ENCODE data around the gene SFSWAP. TPM values are rescaled to one million over a fixed set of nuclear protein-coding genes. Genes with fewer than 3 reads are reported as not detected.
A peak's percentile ranks its signal among the peaks of the same experiment; 100 is the strongest.

The SFSWAP gene
- polyA plus RNA-seq, 1 donor from 2014 or later: 56.6 TPM

DNA sequence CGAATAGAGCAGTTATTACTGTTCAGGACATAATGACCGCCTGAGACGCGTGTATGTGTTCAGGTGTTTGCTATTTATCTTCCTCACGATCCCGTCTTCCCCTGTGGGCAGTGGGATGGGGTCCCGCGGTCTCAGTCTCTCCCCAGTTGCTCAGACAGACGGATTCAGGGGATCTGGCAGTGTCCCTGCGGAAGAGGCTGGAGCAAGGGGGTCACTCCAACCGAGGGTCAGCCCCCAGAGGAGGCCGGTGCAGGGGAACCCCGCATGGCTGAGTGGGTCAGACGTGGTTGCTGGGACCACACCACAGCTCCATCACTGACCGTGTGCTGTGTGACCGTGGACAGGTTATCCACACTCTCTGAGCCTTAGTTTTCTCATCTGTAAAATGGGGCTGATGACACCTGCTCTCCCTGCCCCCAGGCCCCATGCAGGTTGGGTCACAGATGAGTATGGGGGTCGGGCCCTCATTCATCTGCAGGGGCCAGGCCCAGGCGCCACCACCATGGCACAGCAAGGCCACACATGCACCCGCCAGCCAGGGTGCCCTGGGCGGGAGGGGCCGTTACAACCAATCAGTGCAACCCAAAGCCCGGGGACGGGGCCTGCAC, 122.5 kb downstream of the SFSWAP start:
- no peaks in the 10 kb centered on the region for H3K27me3 ChIP-seq (ENCODE audit: insufficient read depth, low read depth, low read length)
- TF ChIP-seq, protein P1, sequence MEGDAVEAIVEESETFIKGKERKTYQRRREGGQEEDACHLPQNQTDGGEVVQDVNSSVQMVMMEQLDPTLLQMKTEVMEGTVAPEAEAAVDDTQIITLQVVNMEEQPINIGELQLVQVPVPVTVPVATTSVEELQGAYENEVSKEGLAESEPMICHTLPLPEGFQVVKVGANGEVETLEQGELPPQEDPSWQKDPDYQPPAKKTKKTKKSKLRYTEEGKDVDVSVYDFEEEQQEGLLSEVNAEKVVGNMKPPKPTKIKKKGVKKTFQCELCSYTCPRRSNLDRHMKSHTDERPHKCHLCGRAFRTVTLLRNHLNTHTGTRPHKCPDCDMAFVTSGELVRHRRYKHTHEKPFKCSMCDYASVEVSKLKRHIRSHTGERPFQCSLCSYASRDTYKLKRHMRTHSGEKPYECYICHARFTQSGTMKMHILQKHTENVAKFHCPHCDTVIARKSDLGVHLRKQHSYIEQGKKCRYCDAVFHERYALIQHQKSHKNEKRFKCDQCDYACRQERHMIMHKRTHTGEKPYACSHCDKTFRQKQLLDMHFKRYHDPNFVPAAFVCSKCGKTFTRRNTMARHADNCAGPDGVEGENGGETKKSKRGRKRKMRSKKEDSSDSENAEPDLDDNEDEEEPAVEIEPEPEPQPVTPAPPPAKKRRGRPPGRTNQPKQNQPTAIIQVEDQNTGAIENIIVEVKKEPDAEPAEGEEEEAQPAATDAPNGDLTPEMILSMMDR (IDR thresholded peaks at IDR 0.05; ENCODE audit: poor library complexity, severe bottlenecking): no peak
- no peak for TF ChIP-seq REST (IDR thresholded peaks at IDR 0.05; ENCODE audit: borderline replicate concordance)
- TF ChIP-seq TAF1 (IDR thresholded peaks at IDR 0.05; ENCODE audit: low read depth): no peak
- no peak for TF ChIP-seq SMC3 (conservative IDR thresholded peaks at IDR 0.05; ENCODE audit: poor library complexity)
- no peak for TF ChIP-seq POLR2AphosphoS5 (IDR thresholded peaks at IDR 0.05)
- TF ChIP-seq EZH2 (IDR thresholded peaks at IDR 0.05; ENCODE audit: borderline replicate concordance, insufficient read depth, low read length, poor library complexity, severe bottlenecking): no peak
- no peak for TF ChIP-seq EP300 (conservative IDR thresholded peaks at IDR 0.05; ENCODE audit: poor library complexity, severe bottlenecking)
- no peak for TF ChIP-seq RAD21 (conservative IDR thresholded peaks at IDR 0.05)
- no peak for TF ChIP-seq MXI1 (conservative IDR thresholded peaks at IDR 0.05; ENCODE audit: poor library complexity, severe bottlenecking)
- H3K79me2 ChIP-seq (replicated peaks; ENCODE audit: insufficient read depth, low read length): peaks cover 17% of the 10 kb centered on the region
- no peaks in the 10 kb centered on the region for H3K36me3 ChIP-seq (ENCODE audit: insufficient read depth, low read length)
- peak overlapping the region; percentile 81 for H3K27ac ChIP-seq (ENCODE audit: low read length)
- no peak overlapping the region for H2AFZ ChIP-seq (ENCODE audit: low read depth, low read length)
- H3K4me3 ChIP-seq (ENCODE audit: low read length): peak overlapping the region; percentile 65
- no peaks in the 10 kb centered on the region for H3K9me3 ChIP-seq (ENCODE audit: low read length)
- no peaks in the 10 kb centered on the region for H4K20me1 ChIP-seq (ENCODE audit: insufficient read depth)
- H3F3A ChIP-seq (ENCODE audit: insufficient read depth, low read length, poor library complexity, severe bottlenecking): peaks cover 3% of the 10 kb centered on the region
- no peaks in the 10 kb centered on the region for H3K9me2 ChIP-seq (ENCODE audit: insufficient read depth, low read length)
- H3K9ac ChIP-seq (ENCODE audit: low read length): peak overlapping the region; percentile 73
- peak overlapping the region; percentile 34 for H3K4me2 ChIP-seq (ENCODE audit: low read length)

- no peak overlapping the region for H2AFZ ChIP-seq (ENCODE audit: low read depth, low read length)
- H3K9me2 ChIP-seq (ENCODE audit: insufficient read depth, low read length): no peaks in the 10 kb centered on the region
- H3K9ac ChIP-seq (ENCODE audit: low read length): peak overlapping the region; percentile 73
- H3K36me3 ChIP-seq (ENCODE audit: insufficient read depth, low read length): no peaks in the 10 kb centered on the region
- peak overlapping the region; percentile 48 for H3K4me2 ChIP-seq (ENCODE audit: low read length)
- peak overlapping the region; percentile 81 for H3K27ac ChIP-seq (ENCODE audit: low read length)
- H3K9me3 ChIP-seq (ENCODE audit: low read length): no peaks in the 10 kb centered on the region
- peaks cover 3% of the 10 kb centered on the region for H3F3A ChIP-seq (ENCODE audit: insufficient read depth, low read length, poor library complexity, severe bottlenecking)
- H4K20me1 ChIP-seq (ENCODE audit: insufficient read depth): no peaks in the 10 kb centered on the region
- TF ChIP-seq POLR2AphosphoS5 (IDR thresholded peaks at IDR 0.05) (peak; percentile 25), MXI1 (conservative IDR thresholded peaks at IDR 0.05; ENCODE audit: poor library complexity, severe bottlenecking) (peak; percentile 68), EP300 (conservative IDR thresholded peaks at IDR 0.05; ENCODE audit: poor library complexity, severe bottlenecking) (no peak), RAD21 (conservative IDR thresholded peaks at IDR 0.05) (peak; percentile 68), REST (IDR thresholded peaks at IDR 0.05; ENCODE audit: borderline replicate concordance) (peak; percentile 27), TAF1 (IDR thresholded peaks at IDR 0.05; ENCODE audit: low read depth) (no peak), SMC3 (conservative IDR thresholded peaks at IDR 0.05; ENCODE audit: poor library complexity) (peak; percentile 60)
- TF ChIP-seq, protein P1 (IDR thresholded peaks at IDR 0.05; ENCODE audit: poor library complexity, severe bottlenecking): peak; percentile 82
- H3K4me3 ChIP-seq (ENCODE audit: low read length): peak overlapping the region; percentile 65
- peaks cover 17% of the 10 kb centered on the region for H3K79me2 ChIP-seq (replicated peaks; ENCODE audit: insufficient read depth, low read length)
- no peaks in the 10 kb centered on the region for H3K27me3 ChIP-seq (ENCODE audit: insufficient read depth, low read depth, low read length)
Observed at GRCh38 chr12:131833896-131834641, 123.2 kb downstream of the SFSWAP start.

All from neural cell (in vitro differentiated cells).